SK-N-SH (cell line): ENCODE measurements around the gene AHSG. TPM values are rescaled to one million over a fixed set of nuclear protein-coding genes. Genes with fewer than 3 reads are reported as not detected.

Source experiments
- CTCF ChIA-PET: fragments of 300-600, 350-600 bp; formaldehyde crosslinking; extraction: SDS; loops from one replicate; lab custom pipeline; 2021; lab: Yijun Ruan, JAX
- POLR2A ChIA-PET: fragments of 350-600 bp; sonication (Branson Sonifier 250); formaldehyde crosslinking; extraction: SDS; loops from one replicate; lab custom pipeline; 2020; ENCODE audit warnings: antibody characterized with exemption, inconsistent platforms; lab: Yijun Ruan, JAX
- DNase-seq: peaks from one replicate; pipeline ENCODE4 v3.0.0; 2012
- H2AFZ ChIP-seq: fragments of 200-600 bp; sonication (generic); 2 replicates; pipeline ENCODE4 v1.8.1; 2016; ENCODE audit warnings: antibody characterized with exemption, mild to moderate bottlenecking, low read depth
- H3F3A ChIP-seq: fragments of 200-600 bp; sonication (generic); replicated peaks from 2 replicates; pipeline ENCODE3; 2016; ENCODE audit warnings: antibody characterized with exemption, mild to moderate bottlenecking; ENCODE audit not compliant: insufficient read depth
- H3K27ac ChIP-seq, 2 experiments: fragments of 200-500 bp in 1 of 2; fragments of 200-600 bp in 1 of 2; sonication (Bioruptor generic) in 1 of 2; sonication (generic), shearing (Covaris generic) in 1 of 2; 2 replicates each; pipeline versions ENCODE4 v1.5.1 to v1.6.1; 2014 to 2016; ENCODE audit warnings: low read depth in 2 of 2, inconsistent platforms in 1 of 2, low read length in 1 of 2, mild to moderate bottlenecking in 1 of 2, mixed read lengths in 1 of 2
- H3K27me3 ChIP-seq: fragments of 200-600 bp; sonication (generic), shearing (Covaris generic); 2 replicates; pipeline ENCODE4 v1.6.1; 2016; ENCODE audit warnings: mixed run types; ENCODE audit not compliant: insufficient read depth
- H3K36me3 ChIP-seq, 2 experiments: fragments of 200-500 bp in 1 of 2; fragments of 200-600 bp in 1 of 2; sonication (Bioruptor generic) in 1 of 2; sonication (generic) in 1 of 2; replicated peaks in 1 of 2; 2 replicates each; pipeline versions ENCODE3 to v1.5.1; 2014 to 2016; ENCODE audit warnings: low read length in 1 of 2, mild to moderate bottlenecking in 1 of 2; ENCODE audit not compliant: insufficient read depth in 2 of 2, control insufficient read depth in 1 of 2
- H3K4me1 ChIP-seq, 2 experiments: fragments of 200-500 bp in 1 of 2; fragments of 200-600 bp in 1 of 2; sonication (Bioruptor generic) in 1 of 2; sonication (generic), shearing (Covaris generic) in 1 of 2; 2 replicates each; pipeline versions ENCODE4 v1.5.1 to v1.6.1; 2014 to 2016; ENCODE audit warnings: low read depth in 1 of 2, low read length in 1 of 2, mixed run types in 1 of 2; ENCODE audit not compliant: insufficient read depth in 2 of 2, control insufficient read depth in 1 of 2
- H3K4me2 ChIP-seq: fragments of 200-600 bp; sonication (generic), shearing (Covaris generic); 2 replicates; pipeline ENCODE4 v1.6.1; 2017; ENCODE audit warnings: mixed run types
- H3K4me3 ChIP-seq, 2 experiments: fragments of 200-500 bp in 1 of 2; fragments of 200-600 bp in 1 of 2; sonication (Bioruptor generic) in 1 of 2; sonication (generic), shearing (Covaris generic) in 1 of 2; 2 replicates each; pipeline versions ENCODE4 v1.5.1 to v1.8.1; 2014 to 2016; ENCODE audit warnings: low read depth in 2 of 2, inconsistent platforms in 1 of 2, low read length in 1 of 2, mild to moderate bottlenecking in 1 of 2, mixed read lengths in 1 of 2, moderate library complexity in 1 of 2
- H3K79me2 ChIP-seq: fragments of 200-600 bp; sonication (generic); 2 replicates; pipeline ENCODE4 v1.8.1; 2017; ENCODE audit warnings: mild to moderate bottlenecking; ENCODE audit not compliant: insufficient read depth
- H3K9ac ChIP-seq: fragments of 200-600 bp; sonication (generic); 2 replicates; pipeline ENCODE4 v1.6.1; 2017; ENCODE audit warnings: mixed run types
- H3K9me2 ChIP-seq: fragments of 200-600 bp; sonication (generic); 2 replicates; pipeline ENCODE4 v1.6.1; 2017; ENCODE audit warnings: mixed run types
- H3K9me3 ChIP-seq: fragments of 200-600 bp; sonication (generic); 2 replicates; pipeline ENCODE4 v1.6.1; 2017; ENCODE audit warnings: mixed run types, mild to moderate bottlenecking, moderate library complexity
- H4K20me1 ChIP-seq: fragments of 200-600 bp; sonication (generic); 2 replicates; pipeline ENCODE4 v1.6.1; 2017; ENCODE audit warnings: mild to moderate bottlenecking, mixed run types; ENCODE audit not compliant: insufficient read depth
- CHD2 ChIP-seq: fragments of 150-350 bp; IDR thresholded peaks from 2 replicates; pipeline ENCODE4 v1.6.1; 2018; ENCODE audit warnings: low read length; ENCODE audit not compliant: partially characterized antibody
- CTCF ChIP-seq: fragments of 200-600 bp; sonication (generic); IDR thresholded peaks from 2 replicates; pipeline ENCODE4 v1.6.1; 2017; ENCODE audit warnings: antibody characterized with exemption, mild to moderate bottlenecking, moderate library complexity
- EP300 ChIP-seq, 2 experiments: IDR thresholded peaks; 2 replicates each; pipeline versions ENCODE4 v1.4.0 to v1.6.1; 2012; ENCODE audit warnings: borderline replicate concordance in 1 of 2, low read depth in 1 of 2, low read length in 1 of 2
- EZH2phosphoT487 ChIP-seq: fragments of 200-600 bp; sonication (generic); IDR thresholded peaks from 2 replicates; pipeline ENCODE4 v1.6.1; 2017; ENCODE audit warnings: low read depth, mixed run types, mild to moderate bottlenecking, antibody characterized with exemption, moderate library complexity, borderline replicate concordance
- FOSL2 ChIP-seq: IDR thresholded peaks from 2 replicates; pipeline ENCODE4 v1.4.0; 2012; ENCODE audit warnings: low read depth, mild to moderate bottlenecking, moderate library complexity, borderline replicate concordance
- IRF3 ChIP-seq: fragments of 150-350 bp; IDR thresholded peaks from 2 replicates; pipeline ENCODE4 v1.6.1; 2016; ENCODE audit warnings: mild to moderate bottlenecking, low read depth, low read length
- MAX ChIP-seq: IDR thresholded peaks from 2 replicates; pipeline ENCODE4 v1.4.0; 2012; ENCODE audit warnings: low read depth
- MEF2A ChIP-seq: IDR thresholded peaks from 2 replicates; pipeline ENCODE4 v1.4.0; 2012; ENCODE audit warnings: low read depth, borderline replicate concordance
- MXI1 ChIP-seq: IDR thresholded peaks from 2 replicates; pipeline ENCODE4 v1.6.1; 2012; ENCODE audit warnings: mild to moderate bottlenecking, low read depth, low read length, improper control_type of control experiment
- NRF1 ChIP-seq: IDR thresholded peaks from 2 replicates; pipeline ENCODE4 v1.6.1; 2012; ENCODE audit warnings: low read depth, mild to moderate bottlenecking, low read length
- POLR2AphosphoS5 ChIP-seq: IDR thresholded peaks from 2 replicates; pipeline ENCODE4 v1.6.1; 2012; ENCODE audit warnings: low read depth, low read length
- RAD21 ChIP-seq: IDR thresholded peaks from 2 replicates; pipeline ENCODE4 v1.6.1; 2012; ENCODE audit warnings: mild to moderate bottlenecking, low read length
- RCOR1 ChIP-seq: fragments of 150-350 bp; IDR thresholded peaks from 2 replicates; pipeline ENCODE4 v1.6.1; 2017; ENCODE audit warnings: antibody characterized with exemption, low read length
- RFX5 ChIP-seq: IDR thresholded peaks from 2 replicates; pipeline ENCODE4 v1.6.1; 2012; ENCODE audit warnings: mild to moderate bottlenecking, improper control_type of control experiment, low read length
- SIN3A ChIP-seq: IDR thresholded peaks from 2 replicates; pipeline ENCODE4 v1.6.1; 2012; ENCODE audit warnings: low read depth, mild to moderate bottlenecking, low read length, moderate library complexity, borderline replicate concordance
- SMC3 ChIP-seq: IDR thresholded peaks from 2 replicates; pipeline ENCODE4 v1.6.1; 2012; ENCODE audit warnings: low read depth, low read length, improper control_type of control experiment
- TAF1 ChIP-seq: IDR thresholded peaks from 2 replicates; pipeline ENCODE4 v1.6.1; 2012; ENCODE audit warnings: low read depth, mild to moderate bottlenecking, low read length, moderate library complexity, borderline replicate concordance
- TCF12 ChIP-seq: IDR thresholded peaks from 2 replicates; pipeline ENCODE4 v1.4.0; 2012
- USF1 ChIP-seq: IDR thresholded peaks from 2 replicates; pipeline ENCODE4 v1.4.0; 2012; ENCODE audit warnings: low read depth, borderline replicate concordance
- USF2 ChIP-seq: fragments of 150-350 bp; IDR thresholded peaks from 2 replicates; pipeline ENCODE4 v1.6.1; 2017; ENCODE audit warnings: antibody characterized with exemption, low read length, low read depth, borderline replicate concordance
- YY1 ChIP-seq: IDR thresholded peaks from 2 replicates; pipeline ENCODE4 v1.4.0; 2012; ENCODE audit warnings: low read depth, mild to moderate bottlenecking
- WGBS: methylation state at CpG from one replicate; pipeline ENCODE4 v1.1.6; 2017; ENCODE audit warnings: low lambda C conversion rate; 5-methylcytosine and 5-hydroxymethylcytosine counted together
- polyA plus RNA-seq, 3 experiments: library from polyadenylated mRNA; depleted of rRNA; stranded (reverse); fragments of >200 nt; gene quantifications; 2 replicates each; pipeline ENCODE4 v1.2.3, GENCODE V29; 2012
- TF ChIP-seq, protein P1 (sequence below): IDR thresholded peaks from 2 replicates; pipeline ENCODE4 v1.6.1; 2012; ENCODE audit warnings: mild to moderate bottlenecking, low read depth, low read length, moderate library complexity

The AHSG gene
- polyA plus RNA-seq, 1 of the 3 experiments (the other 2 are of a cell fraction): not detected

GRCh38 chr3:186614597-186615483 is 2.0 kb downstream of the AHSG start:
- WGBS: 32% methylated on average over 16 of the region's 16 CpGs
- Histone ChIP-seq H3K27ac (no peak overlapping the region), H3K9me2 (no peaks in the 10 kb centered on the region), H3K27me3 (peaks cover 20% of the 10 kb centered on the region; the same call in 1 of the 2 replicates), H3K9ac (no peak overlapping the region), H2AFZ (no peak overlapping the region), H3K36me3 (no peaks in the 10 kb centered on the region), H3K4me2 (no peak overlapping the region), H3K9me3 (no peaks in the 10 kb centered on the region), H3F3A (no peaks in the 10 kb centered on the region), H3K4me3 (peak overlapping the region in 1 of 2 experiments; percentile 14; a peak in 1 of 4 replicates), H3K79me2 (no peaks in the 10 kb centered on the region), H3K4me1 (peaks cover 0 to 7% of the 10 kb centered on the region in 2 experiments; a peak in 2 of 4 replicates), H4K20me1 (no peaks in the 10 kb centered on the region)
- no peak for TF ChIP-seq TAF1
- peak; percentile 64; the same call in 1 of the 2 replicates for TF ChIP-seq SIN3A
- no peak for TF ChIP-seq MEF2A
- TF ChIP-seq RAD21: peak; percentile 74
- peak; percentile 96 for TF ChIP-seq CTCF
- no peak for TF ChIP-seq YY1
- no peak for TF ChIP-seq FOSL2
- TF ChIP-seq RFX5: no peak
- no peak for TF ChIP-seq EP300 (IDR thresholded peaks at IDR 0.05; ENCODE audit: borderline replicate concordance in 1 of 2, low read depth in 1 of 2, low read length in 1 of 2)
- peak; percentile 84 for TF ChIP-seq SMC3
- TF ChIP-seq NRF1: no peak
- no peak for TF ChIP-seq IRF3
- peak; percentile 50; the same call in 1 of the 2 replicates for TF ChIP-seq MAX
- TF ChIP-seq RCOR1: peak; percentile 53; the same call in 1 of the 2 replicates
- no peak for TF ChIP-seq CHD2
- TF ChIP-seq EZH2phosphoT487: no peak
- peak; percentile 87 for TF ChIP-seq MXI1
- TF ChIP-seq TCF12: no peak
- TF ChIP-seq POLR2AphosphoS5: no peak
- TF ChIP-seq, protein P1, sequence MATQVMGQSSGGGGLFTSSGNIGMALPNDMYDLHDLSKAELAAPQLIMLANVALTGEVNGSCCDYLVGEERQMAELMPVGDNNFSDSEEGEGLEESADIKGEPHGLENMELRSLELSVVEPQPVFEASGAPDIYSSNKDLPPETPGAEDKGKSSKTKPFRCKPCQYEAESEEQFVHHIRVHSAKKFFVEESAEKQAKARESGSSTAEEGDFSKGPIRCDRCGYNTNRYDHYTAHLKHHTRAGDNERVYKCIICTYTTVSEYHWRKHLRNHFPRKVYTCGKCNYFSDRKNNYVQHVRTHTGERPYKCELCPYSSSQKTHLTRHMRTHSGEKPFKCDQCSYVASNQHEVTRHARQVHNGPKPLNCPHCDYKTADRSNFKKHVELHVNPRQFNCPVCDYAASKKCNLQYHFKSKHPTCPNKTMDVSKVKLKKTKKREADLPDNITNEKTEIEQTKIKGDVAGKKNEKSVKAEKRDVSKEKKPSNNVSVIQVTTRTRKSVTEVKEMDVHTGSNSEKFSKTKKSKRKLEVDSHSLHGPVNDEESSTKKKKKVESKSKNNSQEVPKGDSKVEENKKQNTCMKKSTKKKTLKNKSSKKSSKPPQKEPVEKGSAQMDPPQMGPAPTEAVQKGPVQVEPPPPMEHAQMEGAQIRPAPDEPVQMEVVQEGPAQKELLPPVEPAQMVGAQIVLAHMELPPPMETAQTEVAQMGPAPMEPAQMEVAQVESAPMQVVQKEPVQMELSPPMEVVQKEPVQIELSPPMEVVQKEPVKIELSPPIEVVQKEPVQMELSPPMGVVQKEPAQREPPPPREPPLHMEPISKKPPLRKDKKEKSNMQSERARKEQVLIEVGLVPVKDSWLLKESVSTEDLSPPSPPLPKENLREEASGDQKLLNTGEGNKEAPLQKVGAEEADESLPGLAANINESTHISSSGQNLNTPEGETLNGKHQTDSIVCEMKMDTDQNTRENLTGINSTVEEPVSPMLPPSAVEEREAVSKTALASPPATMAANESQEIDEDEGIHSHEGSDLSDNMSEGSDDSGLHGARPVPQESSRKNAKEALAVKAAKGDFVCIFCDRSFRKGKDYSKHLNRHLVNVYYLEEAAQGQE: no peak
- TF ChIP-seq USF2: no peak
- no peak for TF ChIP-seq USF1
- ChIA-PET CTCF (interaction anchor here (0.5 to 8.6 kb wide), 65 partner anchors 10 to 1417 kb away, joined by 3 to 167 read pairs (median 4); partner anchors contain the start of genes DNAJB11, HRG, RFC4 and TBCCD1), POLR2A (interaction anchor here (0.7 to 4.9 kb wide), 3 partner anchors 12 to 451 kb away, joined by 3 to 31 read pairs (median 6); partner anchors contain the start of gene EIF4A2)
- DNase-seq: peak; percentile 82
